IMR-90 (cell line): ENCODE results near the gene CROCC. TPM values are rescaled to one million over a fixed set of nuclear protein-coding genes. Genes with fewer than 3 reads are reported as not detected.

ENCODE experiments used
- ATAC-seq: fragments of 200-7000 bp; cut with Tn5 transposase; 2 replicates; pipeline ENCODE4 v1.9.1; 2020; ENCODE audit warnings: low read depth, mild to moderate bottlenecking, moderate library complexity
- BruUV-seq: library from RNA; stranded (reverse); fragments of 400-500 nt; replicated peaks from 2 replicates; lab custom pipeline; 2021; lab: Mats Ljungman, UMichigan
- CTCF ChIA-PET: fragments of 300-600 bp; formaldehyde crosslinking; extraction: SDS; loops from one replicate; lab custom pipeline; 2021; ENCODE audit warnings: antibody characterized with exemption; lab: Yijun Ruan, JAX
- POLR2A ChIA-PET: fragments of 300-600 bp; sonication (Branson Sonifier 250); formaldehyde crosslinking; loops from one replicate; lab custom pipeline; 2022; ENCODE audit warnings: antibody characterized with exemption; ENCODE audit not compliant: unreplicated experiment; lab: Charles Lee
- DNase-seq: peaks from one replicate; pipeline ENCODE4 v3.0.0; 2013
- H2AFZ ChIP-seq: replicated peaks from 2 replicates; pipeline ENCODE3; 2013; ENCODE audit warnings: low read length, mild to moderate bottlenecking; ENCODE audit not compliant: poor library complexity
- H2AK5ac ChIP-seq: 2 replicates; pipeline ENCODE4 v1.6.1; 2013; ENCODE audit warnings: low read depth, low read length, inconsistent platforms
- H2AK9ac ChIP-seq: replicated peaks from 2 replicates; pipeline ENCODE3; 2013; ENCODE audit warnings: mild to moderate bottlenecking, low read depth, low read length, moderate library complexity; ENCODE audit not compliant: poor library complexity
- H2BK120ac ChIP-seq: 2 replicates; pipeline ENCODE4 v1.6.1; 2013; ENCODE audit warnings: low read depth, low read length, inconsistent platforms
- H2BK15ac ChIP-seq: 3 replicates; pipeline ENCODE4 v1.6.1; 2013; ENCODE audit warnings: low read depth, low read length, inconsistent platforms
- H2BK20ac ChIP-seq: 2 replicates; pipeline ENCODE4 v1.6.1; 2013; ENCODE audit warnings: low read depth, mild to moderate bottlenecking, inconsistent platforms, low read length, moderate library complexity
- H2BK5ac ChIP-seq: 2 replicates; pipeline ENCODE4 v1.6.1; 2013; ENCODE audit warnings: mild to moderate bottlenecking, low read depth, low read length, inconsistent platforms; ENCODE audit not compliant: poor library complexity, severe bottlenecking
- H3K14ac ChIP-seq: replicated peaks from 2 replicates; pipeline ENCODE4 v1.6.1; 2013; ENCODE audit warnings: low read depth, low read length, inconsistent platforms
- H3K18ac ChIP-seq: 2 replicates; pipeline ENCODE4 v1.6.1; 2013; ENCODE audit warnings: low read depth, low read length, control low read depth
- H3K23ac ChIP-seq: 2 replicates; pipeline ENCODE4 v1.6.1; 2013; ENCODE audit warnings: low read depth, low read length, inconsistent platforms
- H3K27ac ChIP-seq: 2 replicates; pipeline ENCODE4 v1.5.1; 2013; ENCODE audit warnings: mild to moderate bottlenecking, control low read depth, low read length; ENCODE audit not compliant: insufficient read depth
- H3K27me3 ChIP-seq: 2 replicates; pipeline ENCODE4 v1.6.1; 2013; ENCODE audit warnings: low read length; ENCODE audit not compliant: control insufficient read depth, insufficient read depth
- H3K36me3 ChIP-seq: 2 replicates; pipeline ENCODE4 v1.6.1; 2013; ENCODE audit warnings: low read length, mixed read lengths; ENCODE audit not compliant: control insufficient read depth, insufficient read depth
- H3K4ac ChIP-seq: 2 replicates; pipeline ENCODE4 v1.6.1; 2013; ENCODE audit warnings: low read depth, low read length, inconsistent platforms
- H3K4me1 ChIP-seq: 2 replicates; pipeline ENCODE4 v1.6.1; 2013; ENCODE audit warnings: low read length, mixed read lengths; ENCODE audit not compliant: control insufficient read depth, insufficient read depth
- H3K4me2 ChIP-seq: 2 replicates; pipeline ENCODE4 v1.6.1; 2013; ENCODE audit warnings: low read depth, mild to moderate bottlenecking, control low read depth, low read length, moderate library complexity
- H3K4me3 ChIP-seq: 2 replicates; pipeline ENCODE4 v1.5.1; 2013; ENCODE audit warnings: low read depth, mild to moderate bottlenecking, control low read depth, low read length, moderate library complexity; ENCODE audit not compliant: insufficient read depth
- H3K56ac ChIP-seq: 2 replicates; pipeline ENCODE4 v1.6.1; 2013; ENCODE audit warnings: low read length, inconsistent platforms; ENCODE audit not compliant: insufficient read depth; ENCODE audit errors: extremely low read depth
- H3K79me1 ChIP-seq, 2 experiments: 2 replicates each; pipeline ENCODE4 v1.6.1; 2013; ENCODE audit warnings: low read length in 2 of 2, inconsistent platforms in 1 of 2, low read depth in 1 of 2
- H3K9ac ChIP-seq: 2 replicates; pipeline ENCODE4 v1.6.1; 2013; ENCODE audit warnings: low read depth, low read length, control low read depth
- H3K9me1 ChIP-seq: 2 replicates; pipeline ENCODE4 v1.6.1; 2013; ENCODE audit warnings: low read length, inconsistent platforms; ENCODE audit not compliant: insufficient read depth
- H3K9me3 ChIP-seq: 2 replicates; pipeline ENCODE4 v1.6.1; 2013; ENCODE audit warnings: low read length; ENCODE audit not compliant: control insufficient read depth, insufficient read depth
- H4K20me1 ChIP-seq: 2 replicates; pipeline ENCODE4 v1.6.1; 2013; ENCODE audit warnings: low read length, inconsistent platforms; ENCODE audit not compliant: insufficient read depth
- H4K5ac ChIP-seq: 2 replicates; pipeline ENCODE4 v1.6.1; 2013; ENCODE audit warnings: mild to moderate bottlenecking, low read depth, low read length, control low read depth
- H4K8ac ChIP-seq, 2 experiments: 2 replicates each; pipeline ENCODE4 v1.6.1; 2013; ENCODE audit warnings: low read depth in 2 of 2, low read length in 2 of 2, control low read depth in 1 of 2, inconsistent platforms in 1 of 2
- H4K91ac ChIP-seq: 2 replicates; pipeline ENCODE4 v1.6.1; 2013; ENCODE audit warnings: low read depth, low read length, inconsistent platforms; ENCODE audit not compliant: insufficient read depth
- BHLHE40 ChIP-seq: fragments of 150-350 bp; IDR thresholded peaks from 2 replicates; pipeline ENCODE4 v1.6.1; 2016; ENCODE audit warnings: mild to moderate bottlenecking, low read depth, low read length
- CEBPB ChIP-seq: IDR thresholded peaks from 2 replicates; pipeline ENCODE4 v1.6.1; 2012; ENCODE audit warnings: low read depth, low read length, improper control_type of control experiment
- CHD1 ChIP-seq: IDR thresholded peaks from 2 replicates; pipeline ENCODE4 v1.6.1; 2012; ENCODE audit warnings: low read depth, low read length, improper control_type of control experiment
- CTCF ChIP-seq: conservative IDR thresholded peaks from 2 replicates; pipeline ENCODE4 v1.5.1; 2012; ENCODE audit warnings: mild to moderate bottlenecking, low read depth, low read length, improper control_type of control experiment
- FOS ChIP-seq: fragments of 150-350 bp; IDR thresholded peaks from 2 replicates; pipeline ENCODE4 v1.6.1; 2016; ENCODE audit warnings: low read depth, low read length
- MAFK ChIP-seq: IDR thresholded peaks from 2 replicates; pipeline ENCODE4 v1.6.1; 2012; ENCODE audit warnings: low read depth, low read length, improper control_type of control experiment
- MAZ ChIP-seq: IDR thresholded peaks from 2 replicates; pipeline ENCODE4 v1.6.1; 2012; ENCODE audit warnings: low read depth, mild to moderate bottlenecking, low read length, improper control_type of control experiment, moderate library complexity, borderline replicate concordance
- MXI1 ChIP-seq: IDR thresholded peaks from 2 replicates; pipeline ENCODE4 v1.6.1; 2012; ENCODE audit warnings: low read depth, mild to moderate bottlenecking, low read length, moderate library complexity, borderline replicate concordance
- NFE2L2 ChIP-seq: fragments of 150-350 bp; IDR thresholded peaks from 2 replicates; pipeline ENCODE4 v1.6.1; 2016; ENCODE audit warnings: low read depth, mild to moderate bottlenecking, low read length
- POLR2A ChIP-seq: IDR thresholded peaks from 2 replicates; pipeline ENCODE4 v1.6.1; 2012; ENCODE audit warnings: mild to moderate bottlenecking, low read depth, low read length
- RAD21 ChIP-seq: IDR thresholded peaks from 2 replicates; pipeline ENCODE4 v1.6.1; 2012; ENCODE audit warnings: low read length, improper control_type of control experiment
- RCOR1 ChIP-seq: IDR thresholded peaks from 2 replicates; pipeline ENCODE4 v1.6.1; 2012; ENCODE audit warnings: mild to moderate bottlenecking, low read length, improper control_type of control experiment; ENCODE audit not compliant: insufficient replicate concordance
- RFX5 ChIP-seq: IDR thresholded peaks from 2 replicates; pipeline ENCODE4 v1.8.0; 2012; ENCODE audit warnings: low read depth, mild to moderate bottlenecking, low read length, moderate library complexity
- SMC3 ChIP-seq: fragments of 150-350 bp; IDR thresholded peaks from 2 replicates; pipeline ENCODE4 v1.6.1; 2016; ENCODE audit warnings: low read depth, mild to moderate bottlenecking, antibody characterized with exemption, low read length, moderate library complexity
- WGBS, 2 experiments: methylation state at CpG; one replicate each; pipeline versions ENCODE4 v1.1.5 to v1.1.7; 2013; ENCODE audit warnings: missing lambda C conversion rate in 2 of 2; ENCODE audit not compliant: insufficient read length in 1 of 2; ENCODE audit errors: extremely low coverage in 2 of 2; 5-methylcytosine and 5-hydroxymethylcytosine counted together
- dilution Hi-C: fragments of 300-500 bp; cut with HindIII; formaldehyde crosslinking; loops from one replicate; pipeline ENCODE4 v1.14.3; 2018; ENCODE audit warnings: low sequenced_read_pairs; ENCODE audit not compliant: unreplicated experiment
- in situ Hi-C: fragments of 300-500 bp; cut with MboI; formaldehyde crosslinking; loops from 3 replicates; pipeline ENCODE4 v1.14.3; 2019; ENCODE audit warnings: low sequenced_read_pairs, inconsistent platforms, mixed read lengths
- intact Hi-C: fragments of 100-400 bp; cut with micrococcal nuclease; formaldehyde crosslinking; loops from 2 replicates; pipeline ENCODE4 v1.10.0; 2022
- polyA plus RNA-seq, 3 experiments: library from polyadenylated mRNA; depleted of rRNA; stranded (reverse); fragments of >200 nt; gene quantifications; 2 replicates each; pipeline ENCODE4 v1.2.3, GENCODE V29; 2012; ENCODE audit warnings: low replicate concordance in 1 of 3
- total RNA-seq: library from RNA; depleted of rRNA; stranded (reverse); fragments of >200 nt; gene quantifications from 2 replicates; pipeline ENCODE4 v1.2.3, GENCODE V29; 2012
- TF ChIP-seq, protein P1 (sequence below): fragments of 150-350 bp; IDR thresholded peaks from 2 replicates; pipeline ENCODE4 v1.6.1; 2016; ENCODE audit warnings: low read depth, mild to moderate bottlenecking, low read length, moderate library complexity, borderline replicate concordance
- TF ChIP-seq, protein P2 (sequence below): fragments of 150-350 bp; IDR thresholded peaks from 2 replicates; pipeline ENCODE4 v1.6.1; 2017; ENCODE audit warnings: mild to moderate bottlenecking, antibody characterized with exemption, low read length, low read depth

The CROCC gene
- total and polyA plus RNA-seq, 2 of the 4 experiments (the other 2 are of a cell fraction) = 7.5 to 13.7 TPM

DNA sequence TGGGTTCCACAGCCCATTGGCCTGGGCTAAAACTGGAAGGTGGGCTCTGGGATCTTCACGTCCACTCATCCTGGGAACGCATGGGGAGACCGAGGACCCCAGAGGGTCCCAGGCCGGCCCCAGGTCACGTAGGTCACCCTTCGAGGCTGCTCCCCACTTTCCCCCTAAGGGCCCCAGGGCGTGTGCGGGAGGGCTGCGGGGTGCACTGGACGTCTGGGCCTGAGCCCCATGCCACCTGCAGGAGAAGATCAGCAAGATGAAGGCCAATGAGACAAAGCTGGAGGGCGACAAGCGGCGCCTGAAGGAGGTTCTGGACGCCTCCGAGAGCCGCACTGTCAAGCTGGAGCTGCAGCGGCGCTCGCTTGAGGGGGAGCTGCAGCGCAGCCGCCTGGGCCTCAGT is 46.2 kb downstream of the CROCC start:
- Histone ChIP-seq H3K18ac (no peak overlapping the region; the same call in 1 of the 2 replicates), H3K23ac (no peak overlapping the region), H2BK20ac (no peak overlapping the region), H2AFZ (no peak overlapping the region), H3K4me2 (no peak overlapping the region), H3K9ac (no peak overlapping the region), H3K14ac (no peak overlapping the region), H3K27ac (no peak overlapping the region), H3K36me3 (peaks cover 14% of the 10 kb centered on the region; the same call in 1 of the 2 replicates), H3K9me1 (no peaks in the 10 kb centered on the region), H2AK5ac (no peak overlapping the region), H3K4me3 (no peak overlapping the region), H3K4me1 (peaks cover 7% of the 10 kb centered on the region), H4K5ac (no peak overlapping the region), H3K9me3 (no peaks in the 10 kb centered on the region), H2BK15ac (no peak overlapping the region), H4K20me1 (peaks cover 12% of the 10 kb centered on the region), H2AK9ac (no peak overlapping the region), H2BK120ac (no peak overlapping the region), H2BK5ac (no peak overlapping the region), H3K27me3 (no peaks in the 10 kb centered on the region; the same call in 1 of the 2 replicates), H4K91ac (peak overlapping the region; percentile 41; the same call in 1 of the 2 replicates), H3K4ac (no peak overlapping the region), H3K79me1 (no peaks in the 10 kb centered on the region), H4K8ac (no peak overlapping the region), H3K56ac (no peak overlapping the region)
- dilution Hi-C loops (no loop called here), in situ Hi-C loops (no loop called here), intact Hi-C loops (no loop called here)
- WGBS, 2 experiments = 98% methylated on average over 14 of the region's 21 CpGs; no CpG with 5 or more reads in 1 of the 2 experiments
- no peak for DNase-seq
- no TSS peak for BruUV-seq
- no peak for ATAC-seq
- TF ChIP-seq, protein P1, sequence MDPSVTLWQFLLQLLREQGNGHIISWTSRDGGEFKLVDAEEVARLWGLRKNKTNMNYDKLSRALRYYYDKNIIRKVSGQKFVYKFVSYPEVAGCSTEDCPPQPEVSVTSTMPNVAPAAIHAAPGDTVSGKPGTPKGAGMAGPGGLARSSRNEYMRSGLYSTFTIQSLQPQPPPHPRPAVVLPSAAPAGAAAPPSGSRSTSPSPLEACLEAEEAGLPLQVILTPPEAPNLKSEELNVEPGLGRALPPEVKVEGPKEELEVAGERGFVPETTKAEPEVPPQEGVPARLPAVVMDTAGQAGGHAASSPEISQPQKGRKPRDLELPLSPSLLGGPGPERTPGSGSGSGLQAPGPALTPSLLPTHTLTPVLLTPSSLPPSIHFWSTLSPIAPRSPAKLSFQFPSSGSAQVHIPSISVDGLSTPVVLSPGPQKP = no peak
- TF ChIP-seq RAD21 (no peak), RCOR1 (no peak), CEBPB (no peak), POLR2A (no peak), CHD1 (no peak), BHLHE40 (no peak), MAFK (no peak), MXI1 (no peak), RFX5 (no peak), FOS (no peak), CTCF (no peak), MAZ (no peak), SMC3 (no peak), NFE2L2 (no peak)
- TF ChIP-seq, protein P2, sequence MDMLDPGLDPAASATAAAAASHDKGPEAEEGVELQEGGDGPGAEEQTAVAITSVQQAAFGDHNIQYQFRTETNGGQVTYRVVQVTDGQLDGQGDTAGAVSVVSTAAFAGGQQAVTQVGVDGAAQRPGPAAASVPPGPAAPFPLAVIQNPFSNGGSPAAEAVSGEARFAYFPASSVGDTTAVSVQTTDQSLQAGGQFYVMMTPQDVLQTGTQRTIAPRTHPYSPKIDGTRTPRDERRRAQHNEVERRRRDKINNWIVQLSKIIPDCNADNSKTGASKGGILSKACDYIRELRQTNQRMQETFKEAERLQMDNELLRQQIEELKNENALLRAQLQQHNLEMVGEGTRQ = no peak
- ChIA-PET CTCF (no interaction called here), POLR2A (no interaction called here)
